Measurements from ENCODE around the gene PTPN22.

The PTPN22 gene

GRCh38 chr1:113874012-113874879, 2.7 kb upstream of the PTPN22 start:
- H3K4me3 Mint-ChIP-seq, result peak overlapping the region; percentile 39 to 54
- H3K9me3 Mint-ChIP-seq, result peaks cover 0 to 5% of the 10 kb centered on the region in 2 donors
- DNase-seq (no peak), ATAC-seq (replicated peaks) (peak; percentile 34)
- H3K27ac Mint-ChIP-seq, result peak overlapping the region; percentile 87 to 97
- H3K27me3 Mint-ChIP-seq, result no peaks in the 10 kb centered on the region
- H3K36me3 Mint-ChIP-seq (ENCODE audit: insufficient read depth), result peaks cover 9% of the 10 kb centered on the region
- H3K4me1 Mint-ChIP-seq (ENCODE audit: low read depth in 2 of 2), result peaks cover 46 to 70% of the 10 kb centered on the region in 2 donors

- no peaks in the 10 kb centered on the region for H3K27me3 Mint-ChIP-seq
- peak; percentile 17 for ATAC-seq (replicated peaks)
- DNase-seq, result no peak
- peaks cover 9% of the 10 kb centered on the region for H3K36me3 Mint-ChIP-seq (ENCODE audit: insufficient read depth)
- peak overlapping the region; percentile 84 to 92 for H3K4me3 Mint-ChIP-seq
- H3K27ac Mint-ChIP-seq, result peak overlapping the region; percentile 92 to 97
- H3K4me1 Mint-ChIP-seq (ENCODE audit: low read depth in 2 of 2), result peaks cover 51 to 79% of the 10 kb centered on the region in 2 donors
- H3K9me3 Mint-ChIP-seq, result peaks cover 0 to 5% of the 10 kb centered on the region in 2 donors
Measured at GRCh38 chr1:113872219-113872935, 865 bp upstream of the PTPN22 start.

GRCh38 chr1:113870778-113871177, 734 bp downstream of the PTPN22 start:
- H3K4me1 Mint-ChIP-seq (ENCODE audit: low read depth in 2 of 2), result peaks cover 48 to 75% of the 10 kb centered on the region in 2 donors
- H3K27ac Mint-ChIP-seq, result peak overlapping the region; percentile 92 to 97
- DNase-seq (no peak), ATAC-seq (replicated peaks) (no peak)
- no peaks in the 10 kb centered on the region for H3K27me3 Mint-ChIP-seq
- H3K4me3 Mint-ChIP-seq, result peak overlapping the region; percentile 84 to 92
- peaks cover 0 to 5% of the 10 kb centered on the region in 2 donors for H3K9me3 Mint-ChIP-seq
- peaks cover 15% of the 10 kb centered on the region for H3K36me3 Mint-ChIP-seq (ENCODE audit: insufficient read depth)

GRCh38 chr1:113868387-113869083, 3.0 kb downstream of the PTPN22 start:
- Mint-ChIP-seq H3K4me1 (ENCODE audit: low read depth in 2 of 2) (peaks cover 44 to 70% of the 10 kb centered on the region in 2 donors), H3K27ac (peak overlapping the region; percentile 92 to 97), H3K9me3 (no peaks in the 10 kb centered on the region), H3K36me3 (ENCODE audit: insufficient read depth) (peaks cover 26% of the 10 kb centered on the region), H3K27me3 (no peaks in the 10 kb centered on the region), H3K4me3 (peak overlapping the region; percentile 84 to 92)
- no peak for ATAC-seq (replicated peaks)
- DNase-seq, result no peak

- Mint-ChIP-seq H3K4me1 (ENCODE audit: low read depth in 2 of 2) (peaks cover 44 to 69% of the 10 kb centered on the region in 2 donors), H3K9me3 (no peaks in the 10 kb centered on the region), H3K36me3 (ENCODE audit: insufficient read depth) (peaks cover 64% of the 10 kb centered on the region), H3K27ac (peak overlapping the region; percentile 90 to 93), H3K27me3 (no peaks in the 10 kb centered on the region), H3K4me3 (peak overlapping the region in 1 of 2 donors; percentile 27)
- ATAC-seq (replicated peaks) (no peak), DNase-seq (no peak)
Measured at GRCh38 chr1:113861641-113862040, 9.9 kb downstream of the PTPN22 start.

- H3K4me1 Mint-ChIP-seq (ENCODE audit: low read depth in 2 of 2), result peaks cover 41 to 64% of the 10 kb centered on the region in 2 donors
- peaks cover 66% of the 10 kb centered on the region for H3K36me3 Mint-ChIP-seq (ENCODE audit: insufficient read depth)
- peak overlapping the region; percentile 3 to 56 for H3K4me3 Mint-ChIP-seq
- no peaks in the 10 kb centered on the region for H3K9me3 Mint-ChIP-seq
- peak overlapping the region; percentile 90 to 93 for H3K27ac Mint-ChIP-seq
- no peaks in the 10 kb centered on the region for H3K27me3 Mint-ChIP-seq
- ATAC-seq (replicated peaks), result no peak
- no peak for DNase-seq
Measured at GRCh38 chr1:113860891-113861290, 10.6 kb downstream of the PTPN22 start.

- H3K9me3 Mint-ChIP-seq, result no peaks in the 10 kb centered on the region
- peak; percentile 90 for ATAC-seq (replicated peaks)
- peaks cover 38 to 54% of the 10 kb centered on the region in 2 donors for H3K4me1 Mint-ChIP-seq (ENCODE audit: low read depth in 2 of 2)
- peaks cover 74% of the 10 kb centered on the region for H3K36me3 Mint-ChIP-seq (ENCODE audit: insufficient read depth)
- H3K27me3 Mint-ChIP-seq, result no peaks in the 10 kb centered on the region
- DNase-seq, result no peak
- H3K27ac Mint-ChIP-seq, result peak overlapping the region; percentile 90 to 93
- H3K4me3 Mint-ChIP-seq, result peak overlapping the region; percentile 54 to 56
Measured at GRCh38 chr1:113859478-113860175, 11.9 kb downstream of the PTPN22 start.

- H3K27me3 Mint-ChIP-seq, result no peaks in the 10 kb centered on the region
- peak overlapping the region; percentile 54 to 56 for H3K4me3 Mint-ChIP-seq
- no peak for DNase-seq
- H3K36me3 Mint-ChIP-seq (ENCODE audit: insufficient read depth), result peaks cover 74% of the 10 kb centered on the region
- peak overlapping the region; percentile 90 to 93 for H3K27ac Mint-ChIP-seq
- ATAC-seq (replicated peaks), result no peak
- peaks cover 35 to 50% of the 10 kb centered on the region in 2 donors for H3K4me1 Mint-ChIP-seq (ENCODE audit: low read depth in 2 of 2)
- no peaks in the 10 kb centered on the region for H3K9me3 Mint-ChIP-seq
Measured at GRCh38 chr1:113858982-113859381, 12.5 kb downstream of the PTPN22 start.

- ATAC-seq (replicated peaks) (no peak), DNase-seq (no peak)
- no peaks in the 10 kb centered on the region for H3K9me3 Mint-ChIP-seq
- H3K27ac Mint-ChIP-seq, result peak overlapping the region; percentile 90 to 93
- H3K4me1 Mint-ChIP-seq (ENCODE audit: low read depth in 2 of 2), result peaks cover 32 to 47% of the 10 kb centered on the region in 2 donors
- H3K36me3 Mint-ChIP-seq (ENCODE audit: insufficient read depth), result peaks cover 77% of the 10 kb centered on the region
- no peak overlapping the region for H3K4me3 Mint-ChIP-seq
- no peaks in the 10 kb centered on the region for H3K27me3 Mint-ChIP-seq
Measured at GRCh38 chr1:113858418-113858817, 13.1 kb downstream of the PTPN22 start.

- H3K4me3 Mint-ChIP-seq, result no peak overlapping the region
- H3K4me1 Mint-ChIP-seq (ENCODE audit: low read depth in 2 of 2), result peaks cover 29 to 40% of the 10 kb centered on the region in 2 donors
- DNase-seq (no peak), ATAC-seq (replicated peaks) (no peak)
- peak overlapping the region in 1 of 2 donors; percentile 90 for H3K27ac Mint-ChIP-seq
- H3K36me3 Mint-ChIP-seq (ENCODE audit: insufficient read depth), result peaks cover 77% of the 10 kb centered on the region
- H3K27me3 Mint-ChIP-seq, result no peaks in the 10 kb centered on the region
- no peaks in the 10 kb centered on the region for H3K9me3 Mint-ChIP-seq
Measured at GRCh38 chr1:113857776-113858175, 13.7 kb downstream of the PTPN22 start.

GRCh38 chr1:113856401-113856790, 15.1 kb downstream of the PTPN22 start:
- Mint-ChIP-seq H3K27ac (peak overlapping the region in 1 of 2 donors; percentile 77), H3K4me3 (no peak overlapping the region), H3K27me3 (no peaks in the 10 kb centered on the region), H3K9me3 (no peaks in the 10 kb centered on the region), H3K36me3 (ENCODE audit: insufficient read depth) (peaks cover 72% of the 10 kb centered on the region), H3K4me1 (ENCODE audit: low read depth in 2 of 2) (peaks cover 18 to 28% of the 10 kb centered on the region in 2 donors)
- DNase-seq (no peak), ATAC-seq (replicated peaks) (no peak)

- peak overlapping the region; percentile 51 to 77 for H3K27ac Mint-ChIP-seq
- peaks cover 14 to 27% of the 10 kb centered on the region in 2 donors for H3K4me1 Mint-ChIP-seq (ENCODE audit: low read depth in 2 of 2)
Measured at GRCh38 chr1:113855630-113856400, 15.7 kb downstream of the PTPN22 start.

More at GRCh38 chr1:113855630-113856400, 15.7 kb downstream of the PTPN22 start:
- DNase-seq, result no peak
- no peak overlapping the region for H3K4me3 Mint-ChIP-seq
- no peak for ATAC-seq (replicated peaks)
- no peaks in the 10 kb centered on the region for H3K9me3 Mint-ChIP-seq
- no peaks in the 10 kb centered on the region for H3K27me3 Mint-ChIP-seq
- peaks cover 75% of the 10 kb centered on the region for H3K36me3 Mint-ChIP-seq (ENCODE audit: insufficient read depth)

All from effector memory CD8-positive, alpha-beta T cell (primary cell).